NOMO-1 treated with DMSO at 0.1 percent for 48 hours (cell line): ENCODE data around the gene ZMIZ1.

Experiments used
- DNase-seq: peaks from one replicate; lab custom pipeline; 2025; ENCODE audit not compliant: unreplicated experiment; lab: John Stamatoyannopoulos, UW

ZMIZ1 gene

DNA sequence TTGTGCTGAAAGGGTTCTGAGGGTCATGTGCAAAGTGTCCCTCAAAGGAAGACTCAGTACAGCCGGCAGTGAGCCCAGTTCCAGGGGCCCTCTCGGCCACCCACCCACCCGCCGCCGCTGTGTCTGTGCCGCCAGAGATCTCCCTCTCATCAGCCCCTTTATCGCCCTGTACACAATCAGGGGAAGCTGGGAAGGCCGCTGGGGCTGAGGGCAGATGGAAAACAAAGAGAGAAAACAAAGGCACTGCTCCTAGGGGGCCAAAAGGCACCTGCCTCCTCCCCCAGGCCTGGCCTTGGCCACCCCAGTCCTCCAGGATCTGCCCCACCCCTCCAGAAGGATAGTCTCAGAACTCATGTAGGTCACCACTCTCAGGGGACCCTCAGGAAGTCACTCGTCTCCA lies 67.0 kb downstream of the ZMIZ1 start:
- DNase-seq = no peak

GRCh38 chr10:79136236-79137005 lies 67.7 kb downstream of the ZMIZ1 start:
- peak; percentile 45 for DNase-seq

- no peak for DNase-seq
Measured at GRCh38 chr10:79137300-79137756, 68.6 kb downstream of the ZMIZ1 start.

GRCh38 chr10:79137826-79138225 lies 69.1 kb downstream of the ZMIZ1 start:
- DNase-seq = peak; percentile 64

DNA sequence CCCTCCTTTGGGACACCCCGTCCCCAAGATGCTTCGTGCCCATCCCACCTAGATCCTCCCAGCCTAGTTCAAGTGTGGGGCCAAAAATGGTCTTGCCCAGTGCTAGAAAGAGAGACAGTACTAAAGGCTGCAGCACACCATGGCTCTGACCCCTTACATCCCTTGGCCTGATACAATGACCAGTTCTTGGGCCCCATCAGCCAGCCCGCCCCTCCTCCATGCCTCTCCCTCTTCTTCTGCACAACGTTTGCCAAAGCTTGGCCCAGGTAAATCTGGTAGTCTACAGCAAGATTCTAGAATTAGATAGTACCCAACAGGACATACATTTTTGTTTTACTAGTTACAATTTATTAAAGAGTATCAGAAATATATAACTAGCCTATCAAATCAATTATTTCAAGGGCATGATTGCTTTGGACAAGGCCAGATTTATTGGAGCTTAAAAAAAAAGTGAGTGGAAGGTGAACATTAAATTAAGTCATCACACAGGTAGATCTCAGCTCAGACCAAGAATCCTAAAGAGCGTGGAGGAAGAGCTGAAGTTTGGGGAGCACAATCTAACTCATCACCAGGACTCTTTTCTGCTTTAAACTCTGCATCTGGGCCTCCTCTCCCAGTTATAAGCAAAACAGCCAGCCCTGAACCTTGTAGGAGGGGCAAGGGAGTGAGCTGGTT lies 69.8 kb downstream of the ZMIZ1 start:
- DNase-seq = no peak

GRCh38 chr10:79139124-79139835 lies 70.5 kb downstream of the ZMIZ1 start:
- peak; percentile 14 for DNase-seq

DNA sequence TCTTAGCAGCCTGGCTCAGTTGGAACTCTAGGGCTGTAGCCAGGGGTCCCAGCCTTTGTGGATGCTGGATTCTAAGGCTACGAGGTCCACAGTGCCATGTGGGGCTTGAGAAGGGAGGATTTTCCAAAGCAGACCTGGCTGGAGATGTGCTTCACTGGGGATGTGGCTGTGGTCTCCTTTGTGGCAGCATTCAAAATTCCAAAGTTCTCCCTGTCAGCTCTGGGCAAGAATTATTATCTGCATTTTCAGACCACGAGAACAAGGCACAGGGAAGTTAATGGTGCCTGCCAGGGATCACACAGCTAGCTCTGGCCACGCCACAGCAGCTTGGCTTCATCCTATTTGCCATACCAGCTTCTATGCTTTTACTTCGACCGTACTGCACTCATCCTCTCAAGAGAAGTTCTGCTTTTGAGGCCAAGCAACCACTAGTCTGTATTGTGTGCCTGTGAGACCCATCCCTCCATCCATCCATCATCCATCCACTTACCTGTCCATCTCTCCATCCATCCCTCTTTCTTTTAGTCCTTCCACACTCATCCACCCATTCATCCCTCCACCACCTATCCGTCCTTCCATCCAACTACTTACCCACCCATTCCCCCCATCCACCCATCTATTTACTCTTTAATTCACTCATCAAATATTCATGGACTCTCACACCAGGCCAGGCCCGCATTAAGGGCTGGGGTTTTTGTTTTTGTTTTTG lies 71.5 kb downstream of the ZMIZ1 start:
- DNase-seq = no peak

DNA sequence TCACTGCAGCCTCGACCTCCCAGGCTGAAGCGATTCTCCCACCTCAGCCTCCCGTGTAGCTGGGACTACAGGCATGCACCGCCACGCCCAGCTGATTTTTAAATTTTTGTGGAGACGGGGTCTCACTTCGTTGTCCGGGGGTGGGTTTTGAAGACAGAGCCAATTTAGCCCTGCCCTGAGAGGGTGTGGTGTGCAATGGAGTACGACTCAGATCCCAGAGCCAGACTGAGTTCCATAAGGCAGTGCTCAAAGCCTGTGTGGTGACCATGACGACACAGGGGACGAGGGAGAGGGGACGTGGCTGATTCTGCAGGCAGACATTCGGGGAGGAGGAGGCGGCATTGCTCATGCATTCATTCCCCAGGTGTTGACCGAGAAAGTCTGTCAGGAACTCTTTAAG lies 72.1 kb downstream of the ZMIZ1 start:
- DNase-seq = no peak

- no peak for DNase-seq
Measured at GRCh38 chr10:79142064-79142491, 73.3 kb downstream of the ZMIZ1 start.

DNA sequence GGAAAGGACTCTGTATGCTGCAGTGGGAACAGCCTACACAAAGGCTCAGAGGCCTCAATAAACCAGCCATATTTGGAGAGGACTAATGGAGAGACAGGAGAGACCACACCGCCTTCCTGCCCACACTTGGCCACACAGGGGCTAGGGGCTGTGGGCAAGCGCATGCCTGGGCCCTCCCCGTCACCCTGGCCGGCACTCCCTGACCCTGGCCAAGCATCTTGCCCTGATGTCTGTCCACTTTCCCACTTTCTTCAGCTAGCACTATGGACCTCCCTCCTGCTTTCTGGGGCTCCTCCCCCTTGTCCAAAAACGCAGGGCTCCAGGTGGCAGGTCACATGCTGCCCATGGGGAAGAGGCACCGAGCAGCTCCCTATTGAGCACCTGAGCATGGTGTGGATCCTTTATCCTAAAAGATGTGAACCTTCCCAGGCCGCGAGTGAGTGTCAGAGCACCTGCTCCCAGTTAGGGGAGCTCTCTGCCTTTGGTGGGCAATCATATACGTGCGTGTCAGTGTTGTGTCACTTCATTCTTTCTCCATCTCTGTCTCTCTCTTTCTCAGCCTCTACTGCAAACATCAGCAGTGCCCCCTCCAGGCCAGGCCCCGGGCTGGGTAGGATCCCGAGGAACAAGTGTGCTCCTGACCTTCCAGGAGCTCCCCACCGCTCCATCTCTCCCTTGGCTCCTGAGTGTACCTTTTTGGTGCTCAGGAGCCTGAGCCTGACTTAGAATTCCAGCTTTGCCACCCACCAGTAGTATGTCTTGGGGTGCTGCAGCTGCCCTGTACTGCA lies 74.0 kb downstream of the ZMIZ1 start:
- no peak for DNase-seq

DNA sequence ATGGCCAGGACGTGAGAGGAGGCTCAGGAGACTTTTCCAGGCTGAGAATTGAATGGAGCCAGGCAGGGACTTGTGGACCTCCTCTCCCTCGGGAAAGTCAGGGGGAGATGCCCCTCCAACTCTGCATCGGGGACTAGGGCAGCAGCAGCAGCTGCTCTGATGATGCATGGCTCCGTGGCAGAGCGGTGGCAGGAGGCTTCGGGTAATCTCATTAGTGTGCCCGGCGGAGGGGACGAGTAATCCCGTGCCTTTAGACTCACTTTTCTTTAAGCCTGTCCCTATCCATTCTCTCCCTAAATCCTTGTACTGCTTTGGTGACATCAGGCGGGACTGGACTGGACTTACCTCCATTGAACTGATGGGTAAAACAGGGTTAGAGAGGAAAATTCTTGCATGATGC lies 75.1 kb downstream of the ZMIZ1 start:
- no peak for DNase-seq

- DNase-seq = no peak
Measured at GRCh38 chr10:79144351-79145173, 75.8 kb downstream of the ZMIZ1 start.

GRCh38 chr10:79145174-79145483 lies 76.4 kb downstream of the ZMIZ1 start:
- DNase-seq = no peak

DNA sequence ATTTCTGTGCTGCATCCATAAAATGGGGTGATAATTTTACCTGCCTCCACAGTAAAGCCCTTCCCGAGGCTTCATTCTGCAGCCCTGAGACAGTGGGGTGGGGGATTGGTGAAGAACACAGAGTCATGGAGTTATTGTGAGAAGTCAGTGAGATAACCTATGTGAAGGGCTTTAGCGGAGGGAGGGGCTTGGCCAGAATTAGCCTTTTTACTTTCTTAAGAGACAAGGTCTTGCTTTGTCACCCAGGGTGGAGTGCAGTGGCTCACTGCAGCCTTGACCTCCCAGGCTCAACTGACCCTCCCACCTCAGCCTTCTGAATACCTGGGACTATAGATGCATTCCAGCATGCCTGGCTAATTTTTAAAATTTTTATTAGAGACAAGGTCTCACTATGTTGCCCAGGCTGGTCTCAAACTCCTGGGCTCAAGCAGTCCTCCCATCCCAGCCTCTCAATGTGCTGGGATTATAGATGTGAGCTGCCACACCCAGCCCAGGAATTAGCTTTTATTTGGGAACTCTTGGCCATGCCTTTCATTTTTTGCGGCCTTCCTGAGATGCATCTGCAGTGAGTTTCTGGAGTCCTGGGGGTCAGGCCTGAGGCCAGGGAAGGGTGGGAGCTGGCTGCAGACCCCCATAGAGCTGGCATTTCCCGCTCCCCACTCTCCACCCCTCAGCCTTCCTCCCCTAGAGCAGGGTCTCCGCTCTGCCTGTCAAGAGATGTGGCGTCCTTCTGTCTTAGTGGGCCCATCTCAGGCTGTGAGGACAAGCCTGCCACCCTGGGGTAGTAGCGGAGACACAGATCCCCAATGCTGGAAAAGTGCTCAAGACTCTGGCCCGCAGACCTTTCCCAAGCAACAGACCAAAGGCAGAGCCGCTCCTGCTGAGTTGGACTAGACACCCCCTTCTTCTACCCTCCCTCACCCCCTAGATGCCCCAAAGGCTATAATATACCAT lies 77.0 kb downstream of the ZMIZ1 start:
- DNase-seq = no peak

- DNase-seq = no peak
Measured at GRCh38 chr10:79146611-79147130, 77.9 kb downstream of the ZMIZ1 start.

- DNase-seq = no peak
Measured at GRCh38 chr10:79147306-79147705, 78.5 kb downstream of the ZMIZ1 start.

GRCh38 chr10:79147796-79148451 lies 79.2 kb downstream of the ZMIZ1 start:
- DNase-seq = no peak
